H9 (cell line): ENCODE measurements around the gene WBP1L. TPM values are rescaled to one million over a fixed set of nuclear protein-coding genes. Genes with fewer than 3 reads are reported as not detected.

ENCODE experiments used
- DNase-seq: peaks from one replicate; pipeline ENCODE4 v3.0.0-alpha.2; 2017
- H2AFZ ChIP-seq: one replicate; pipeline ENCODE4 v1.6.1; 2013; ENCODE audit warnings: mild to moderate bottlenecking, low read length, control low read depth, moderate library complexity
- H2AK5ac ChIP-seq: 2 replicates; pipeline ENCODE4 v1.6.1; 2013; ENCODE audit warnings: low read length, control low read depth, mixed read lengths; ENCODE audit not compliant: insufficient read length
- H2BK120ac ChIP-seq: one replicate; pipeline ENCODE4 v1.6.1; 2013; ENCODE audit warnings: low read depth, mild to moderate bottlenecking, low read length, control low read depth, inconsistent platforms; ENCODE audit not compliant: poor library complexity, severe bottlenecking
- H2BK12ac ChIP-seq: 2 replicates; pipeline ENCODE4 v1.6.1; 2013; ENCODE audit warnings: low read length, control low read depth, mixed read lengths, low read depth; ENCODE audit not compliant: insufficient read length
- H2BK15ac ChIP-seq: 2 replicates; pipeline ENCODE4 v1.6.1; 2013; ENCODE audit warnings: low read depth, low read length, control low read depth
- H2BK20ac ChIP-seq: one replicate; pipeline ENCODE4 v1.6.1; 2013; ENCODE audit warnings: low read depth, mild to moderate bottlenecking, low read length, control low read depth, inconsistent platforms; ENCODE audit not compliant: poor library complexity, severe bottlenecking
- H2BK5ac ChIP-seq: 2 replicates; pipeline ENCODE4 v1.6.1; 2013; ENCODE audit warnings: low read length, control low read depth, mixed read lengths; ENCODE audit not compliant: insufficient read length
- H3K14ac ChIP-seq: 2 replicates; pipeline ENCODE4 v1.6.1; 2013; ENCODE audit warnings: low read length, control low read depth; ENCODE audit not compliant: insufficient read depth
- H3K18ac ChIP-seq: 2 replicates; pipeline ENCODE4 v1.6.1; 2013; ENCODE audit warnings: low read depth, mild to moderate bottlenecking, mixed read lengths, low read length, control low read depth; ENCODE audit not compliant: insufficient read length
- H3K23ac ChIP-seq: 2 replicates; pipeline ENCODE4 v1.6.1; 2013; ENCODE audit warnings: low read length, control low read depth, mixed read lengths, low read depth; ENCODE audit not compliant: insufficient read length
- H3K23me2 ChIP-seq: 2 replicates; pipeline ENCODE4 v1.6.1; 2013; ENCODE audit warnings: low read depth, mild to moderate bottlenecking, mixed read lengths, low read length, control low read depth; ENCODE audit not compliant: insufficient read length, poor library complexity, severe bottlenecking
- H3K27ac ChIP-seq: 2 replicates; pipeline ENCODE4 v1.5.1; 2013; ENCODE audit warnings: low read length, control low read depth, mixed read lengths, low read depth; ENCODE audit not compliant: insufficient read length
- H3K27me3 ChIP-seq: 2 replicates; pipeline ENCODE4 v1.6.1; 2013; ENCODE audit warnings: low read length, control low read depth, inconsistent platforms; ENCODE audit not compliant: insufficient read depth
- H3K4ac ChIP-seq: 2 replicates; pipeline ENCODE4 v1.6.1; 2013; ENCODE audit warnings: low read depth, mild to moderate bottlenecking, control low read depth, inconsistent platforms, low read length, moderate library complexity
- H3K4me1 ChIP-seq: 2 replicates; pipeline ENCODE4 v1.6.1; 2013; ENCODE audit warnings: low read length, control low read depth, inconsistent platforms; ENCODE audit not compliant: insufficient read depth
- H3K4me2 ChIP-seq: 2 replicates; pipeline ENCODE4 v1.6.1; 2013; ENCODE audit warnings: low read length, control low read depth, mixed read lengths; ENCODE audit not compliant: insufficient read length, insufficient read depth
- H3K56ac ChIP-seq: 2 replicates; pipeline ENCODE4 v1.6.1; 2013; ENCODE audit warnings: low read depth, mild to moderate bottlenecking, mixed read lengths, low read length, control low read depth; ENCODE audit not compliant: insufficient read length
- H3K79me1 ChIP-seq: 2 replicates; pipeline ENCODE4 v1.6.1; 2013; ENCODE audit warnings: low read depth, mild to moderate bottlenecking, moderate library complexity, low read length, control low read depth, inconsistent platforms; ENCODE audit not compliant: insufficient read depth, poor library complexity, severe bottlenecking
- H3K79me2 ChIP-seq: 2 replicates; pipeline ENCODE4 v1.6.1; 2013; ENCODE audit warnings: low read length, control low read depth, inconsistent platforms; ENCODE audit not compliant: insufficient read depth
- H3K9ac ChIP-seq: 2 replicates; pipeline ENCODE4 v1.6.1; 2013; ENCODE audit warnings: low read length, control low read depth, mixed read lengths; ENCODE audit not compliant: insufficient read length; ENCODE audit errors: extremely low read depth
- H3K9me3 ChIP-seq: one replicate; pipeline ENCODE4 v1.6.1; 2013; ENCODE audit warnings: low read depth, low read length, inconsistent platforms; ENCODE audit not compliant: control insufficient read depth
- H3T11ph ChIP-seq: one replicate; pipeline ENCODE4 v1.6.1; 2013; ENCODE audit warnings: mild to moderate bottlenecking, low read length, control low read depth, inconsistent platforms
- H4K20me1 ChIP-seq: one replicate; pipeline ENCODE4 v1.6.1; 2013; ENCODE audit not compliant: control insufficient read depth, insufficient read length, insufficient read depth
- H4K5ac ChIP-seq: 2 replicates; pipeline ENCODE4 v1.6.1; 2013; ENCODE audit warnings: low read depth, mild to moderate bottlenecking, mixed read lengths, low read length, control low read depth; ENCODE audit not compliant: insufficient read length
- H4K8ac ChIP-seq: replicated peaks from 2 replicates; pipeline ENCODE4 v1.6.1; 2013; ENCODE audit warnings: low read length, control low read depth, mixed read lengths, low read depth; ENCODE audit not compliant: insufficient read length
- H4K91ac ChIP-seq: 2 replicates; pipeline ENCODE4 v1.6.1; 2013; ENCODE audit warnings: low read depth, mild to moderate bottlenecking, moderate library complexity, mixed read lengths, low read length, control low read depth; ENCODE audit not compliant: insufficient read length
- H3K27ac Mint-ChIP-seq, 3 experiments: 2 replicates in 2 of 3; 3 replicates in 1 of 3; pipeline ENCODE4 v1.8.0; 2020 to 2021; ENCODE audit warnings: mixed read lengths in 3 of 3, mild to moderate bottlenecking in 1 of 3, moderate library complexity in 1 of 3
- H3K27me3 Mint-ChIP-seq: 2 replicates; pipeline ENCODE4 v1.8.0; 2021; ENCODE audit warnings: low read depth, mild to moderate bottlenecking, moderate library complexity, mixed read lengths
- H3K36me3 Mint-ChIP-seq, 3 experiments: 2 replicates in 2 of 3; 3 replicates in 1 of 3; pipeline ENCODE4 v1.8.0; 2020 to 2021; ENCODE audit warnings: low read depth in 3 of 3, mixed read lengths in 3 of 3; ENCODE audit not compliant: insufficient read depth in 1 of 3
- H3K4me1 Mint-ChIP-seq, 2 experiments: 2 replicates each; pipeline ENCODE4 v1.8.0; 2020; ENCODE audit warnings: mixed read lengths in 2 of 2
- H3K4me3 Mint-ChIP-seq, 2 experiments: 2 replicates in 1 of 2; 3 replicates in 1 of 2; pipeline ENCODE4 v1.8.0; 2020 to 2021; ENCODE audit warnings: mild to moderate bottlenecking in 2 of 2, mixed read lengths in 2 of 2, moderate library complexity in 1 of 2
- H3K9me3 Mint-ChIP-seq, 2 experiments: 2 replicates in 1 of 2; 3 replicates in 1 of 2; pipeline ENCODE4 v1.8.0; 2020; ENCODE audit warnings: mild to moderate bottlenecking in 2 of 2, mixed read lengths in 2 of 2, moderate library complexity in 1 of 2
- CTCF ChIP-seq: fragments of 200-600 bp; sonication (generic); conservative IDR thresholded peaks from 3 replicates; pipeline ENCODE4 v1.8.0; 2021; ENCODE audit warnings: antibody characterized with exemption, mild to moderate bottlenecking
- WGBS: extraction: QIAGEN DNeasy Blood & Tissue Kit; methylation state at CpG from one replicate; pipeline ENCODE4 v1.1.7; 2013; ENCODE audit warnings: missing lambda C conversion rate, low lambda C conversion rate, mixed read lengths; ENCODE audit not compliant: insufficient read length; ENCODE audit errors: extremely low coverage; 5-methylcytosine and 5-hydroxymethylcytosine counted together
- total RNA-seq: library from RNA; stranded (reverse); gene quantifications from 2 replicates; pipeline ENCODE4 v1.2.1, GENCODE V29; 2021

Gene WBP1L
- total RNA-seq, 1 experiment from 2014 or later = 23.8 TPM

GRCh38 chr10:102831322-102832071, 87.7 kb downstream of the WBP1L start:
- Histone ChIP-seq H3K18ac (no peak overlapping the region), H2BK5ac (no peak overlapping the region), H2BK20ac (no peak overlapping the region), H4K20me1 (no peaks in the 10 kb centered on the region), H3K79me2 (no peaks in the 10 kb centered on the region), H2AK5ac (no peak overlapping the region), H3K14ac (no peak overlapping the region), H3K56ac (no peak overlapping the region), H3K4me1 (no peaks in the 10 kb centered on the region), H3K79me1 (no peaks in the 10 kb centered on the region), H3K27ac (no peak overlapping the region), H3K4me2 (no peak overlapping the region), H3K9ac (no peak overlapping the region), H3K9me3 (no peaks in the 10 kb centered on the region), H2AFZ (no peak overlapping the region), H2BK12ac (no peak overlapping the region), H4K5ac (no peak overlapping the region), H3K23me2 (no peaks in the 10 kb centered on the region), H4K91ac (no peak overlapping the region), H2BK15ac (no peak overlapping the region), H3K27me3 (no peaks in the 10 kb centered on the region), H3T11ph (no peak overlapping the region), H3K23ac (no peak overlapping the region), H3K4ac (no peak overlapping the region), H4K8ac (no peak overlapping the region), H2BK120ac (no peak overlapping the region)
- DNase-seq = no peak
- WGBS = no CpG with 5 or more reads among the region's 16 CpGs
- Mint-ChIP-seq H3K27me3 (no peaks in the 10 kb centered on the region), H3K9me3 (no peaks in the 10 kb centered on the region), H3K4me3 (no peak overlapping the region), H3K27ac (peak overlapping the region in 2 of 3 experiments; percentile 16 to 34; a peak in 2 of 7 replicates), H3K36me3 (no peaks in the 10 kb centered on the region), H3K4me1 (peaks cover 5 to 8% of the 10 kb centered on the region in 2 experiments; a peak in 2 of 4 replicates)
- no peak for TF ChIP-seq CTCF
